ENCODE data around the gene ATP23.

ATP23 gene

DNA sequence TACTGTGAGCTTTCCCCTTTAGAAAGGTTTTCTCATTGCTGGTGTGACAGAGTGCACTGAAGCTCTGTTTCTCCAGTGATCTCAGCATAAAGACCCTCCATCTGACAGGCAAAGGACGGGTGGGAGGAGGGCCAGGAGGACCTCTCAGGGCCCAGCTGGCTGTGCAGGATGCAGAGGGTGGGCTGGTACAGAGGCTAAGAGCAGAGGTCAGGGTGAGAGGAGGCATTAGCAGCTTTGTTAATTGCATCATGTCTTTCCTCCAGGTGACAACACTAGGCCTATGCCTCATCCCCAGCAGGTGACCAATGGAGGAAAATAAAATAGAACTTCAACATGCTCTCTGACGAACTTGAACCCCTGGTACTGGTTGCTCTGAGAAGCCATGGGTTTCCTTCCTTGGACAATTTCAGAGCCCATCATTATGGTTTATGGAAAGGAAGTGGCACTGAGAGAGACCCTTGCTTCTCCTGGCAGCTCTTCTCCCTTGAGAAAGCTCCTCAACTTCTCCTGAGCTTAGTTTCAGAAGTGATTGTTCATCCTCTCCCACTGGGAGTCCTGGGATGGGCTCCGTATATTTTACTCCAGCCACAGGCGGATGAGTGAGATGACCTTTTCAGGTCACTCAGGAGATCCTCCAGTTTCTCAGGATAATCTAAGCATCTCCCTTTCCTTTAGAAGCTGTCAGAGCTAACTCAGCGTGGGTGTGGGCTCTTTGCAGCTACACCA lies 45.8 kb upstream of the ATP23 start:
- no peak for TF ChIP-seq TAF1 (IDR thresholded peaks at IDR 0.05; ENCODE audit: borderline replicate concordance, insufficient read depth, low read length)
- TF ChIP-seq SIN3A (IDR thresholded peaks at IDR 0.05; ENCODE audit: borderline replicate concordance, insufficient read depth, low read length) = no peak
- TF ChIP-seq, protein P1, sequence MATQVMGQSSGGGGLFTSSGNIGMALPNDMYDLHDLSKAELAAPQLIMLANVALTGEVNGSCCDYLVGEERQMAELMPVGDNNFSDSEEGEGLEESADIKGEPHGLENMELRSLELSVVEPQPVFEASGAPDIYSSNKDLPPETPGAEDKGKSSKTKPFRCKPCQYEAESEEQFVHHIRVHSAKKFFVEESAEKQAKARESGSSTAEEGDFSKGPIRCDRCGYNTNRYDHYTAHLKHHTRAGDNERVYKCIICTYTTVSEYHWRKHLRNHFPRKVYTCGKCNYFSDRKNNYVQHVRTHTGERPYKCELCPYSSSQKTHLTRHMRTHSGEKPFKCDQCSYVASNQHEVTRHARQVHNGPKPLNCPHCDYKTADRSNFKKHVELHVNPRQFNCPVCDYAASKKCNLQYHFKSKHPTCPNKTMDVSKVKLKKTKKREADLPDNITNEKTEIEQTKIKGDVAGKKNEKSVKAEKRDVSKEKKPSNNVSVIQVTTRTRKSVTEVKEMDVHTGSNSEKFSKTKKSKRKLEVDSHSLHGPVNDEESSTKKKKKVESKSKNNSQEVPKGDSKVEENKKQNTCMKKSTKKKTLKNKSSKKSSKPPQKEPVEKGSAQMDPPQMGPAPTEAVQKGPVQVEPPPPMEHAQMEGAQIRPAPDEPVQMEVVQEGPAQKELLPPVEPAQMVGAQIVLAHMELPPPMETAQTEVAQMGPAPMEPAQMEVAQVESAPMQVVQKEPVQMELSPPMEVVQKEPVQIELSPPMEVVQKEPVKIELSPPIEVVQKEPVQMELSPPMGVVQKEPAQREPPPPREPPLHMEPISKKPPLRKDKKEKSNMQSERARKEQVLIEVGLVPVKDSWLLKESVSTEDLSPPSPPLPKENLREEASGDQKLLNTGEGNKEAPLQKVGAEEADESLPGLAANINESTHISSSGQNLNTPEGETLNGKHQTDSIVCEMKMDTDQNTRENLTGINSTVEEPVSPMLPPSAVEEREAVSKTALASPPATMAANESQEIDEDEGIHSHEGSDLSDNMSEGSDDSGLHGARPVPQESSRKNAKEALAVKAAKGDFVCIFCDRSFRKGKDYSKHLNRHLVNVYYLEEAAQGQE (IDR thresholded peaks at IDR 0.05; ENCODE audit: insufficient read depth in 1 of 2, low read depth in 2 of 2, low read length in 2 of 2) = no peak
- TF ChIP-seq POLR2AphosphoS5 (IDR thresholded peaks at IDR 0.05; ENCODE audit: low read depth, low read length) = no peak
- TF ChIP-seq FOXP2 (optimal IDR thresholded peaks at IDR 0.05; ENCODE audit: borderline replicate concordance, extremely low read depth, extremely low read length, insufficient read depth) = no peak

DNA sequence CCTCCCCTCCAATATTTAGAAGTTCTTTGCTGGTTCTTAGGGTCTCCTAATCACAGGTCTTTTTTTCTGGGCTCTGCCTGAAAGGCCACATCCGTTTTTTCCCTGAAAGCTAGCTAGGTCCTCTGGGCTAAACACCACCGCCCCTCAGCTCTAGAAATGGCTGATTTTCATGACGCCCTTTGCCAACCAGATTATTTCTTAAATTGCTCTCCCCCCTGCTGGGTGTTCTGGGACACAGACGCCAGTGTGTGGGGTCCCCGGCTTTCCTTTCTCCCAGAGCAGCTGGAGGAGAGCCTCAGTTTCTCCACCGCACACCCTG lies 45.3 kb upstream of the ATP23 start:
- no peak for TF ChIP-seq TAF1 (IDR thresholded peaks at IDR 0.05; ENCODE audit: borderline replicate concordance, insufficient read depth, low read length)
- no peak for TF ChIP-seq FOXP2 (optimal IDR thresholded peaks at IDR 0.05; ENCODE audit: borderline replicate concordance, extremely low read depth, extremely low read length, insufficient read depth)
- TF ChIP-seq SIN3A (IDR thresholded peaks at IDR 0.05; ENCODE audit: borderline replicate concordance, insufficient read depth, low read length) = no peak
- no peak for TF ChIP-seq POLR2AphosphoS5 (IDR thresholded peaks at IDR 0.05; ENCODE audit: low read depth, low read length)
- TF ChIP-seq, protein P1 (IDR thresholded peaks at IDR 0.05; ENCODE audit: insufficient read depth in 1 of 2, low read depth in 2 of 2, low read length in 2 of 2) = no peak

DNA sequence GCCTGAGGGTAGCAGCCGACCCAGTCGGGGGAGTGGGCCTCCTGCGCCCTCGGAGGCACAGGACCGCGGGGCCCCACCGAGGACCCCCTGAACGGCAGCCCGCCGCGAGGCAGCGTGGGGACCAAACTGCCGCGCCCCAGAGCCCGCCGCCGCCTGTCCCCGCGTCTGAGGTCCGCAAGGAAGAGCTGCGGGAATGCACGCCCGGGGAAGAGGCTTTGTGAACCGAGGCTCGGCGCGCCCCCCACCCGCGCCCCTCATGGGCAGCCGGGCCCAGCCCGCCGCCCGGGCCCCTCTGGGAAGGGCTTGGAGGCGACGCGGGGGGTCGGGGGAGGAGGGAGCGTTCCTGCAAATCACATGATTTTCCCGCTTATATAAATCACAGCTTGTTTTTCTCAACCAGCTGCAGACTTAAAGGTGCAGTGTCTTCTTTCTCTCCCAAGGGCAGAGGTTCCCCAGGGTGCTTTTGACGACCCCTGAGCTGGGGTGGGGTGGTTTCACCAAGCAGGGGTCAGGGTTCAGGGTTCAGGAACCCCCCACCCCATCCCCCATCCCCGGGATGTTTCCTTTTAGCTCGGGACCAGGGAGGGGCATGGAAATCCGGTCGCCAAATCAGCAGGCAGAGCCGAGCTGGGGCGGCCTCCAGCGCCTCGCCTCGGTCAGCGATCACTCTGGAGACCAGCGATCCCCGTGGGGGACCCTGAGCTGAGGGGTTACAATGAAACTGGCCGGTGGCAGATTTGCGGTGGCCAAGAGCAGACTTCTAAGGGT lies 44.7 kb upstream of the ATP23 start:
- TF ChIP-seq SIN3A (IDR thresholded peaks at IDR 0.05; ENCODE audit: borderline replicate concordance, insufficient read depth, low read length) = no peak
- TF ChIP-seq POLR2AphosphoS5 (IDR thresholded peaks at IDR 0.05; ENCODE audit: low read depth, low read length) = no peak
- TF ChIP-seq, protein P1 (IDR thresholded peaks at IDR 0.05; ENCODE audit: insufficient read depth in 1 of 2, low read depth in 2 of 2, low read length in 2 of 2) = no peak
- TF ChIP-seq TAF1 (IDR thresholded peaks at IDR 0.05; ENCODE audit: borderline replicate concordance, insufficient read depth, low read length) = no peak
- no peak for TF ChIP-seq FOXP2 (optimal IDR thresholded peaks at IDR 0.05; ENCODE audit: borderline replicate concordance, extremely low read depth, extremely low read length, insufficient read depth)

DNA sequence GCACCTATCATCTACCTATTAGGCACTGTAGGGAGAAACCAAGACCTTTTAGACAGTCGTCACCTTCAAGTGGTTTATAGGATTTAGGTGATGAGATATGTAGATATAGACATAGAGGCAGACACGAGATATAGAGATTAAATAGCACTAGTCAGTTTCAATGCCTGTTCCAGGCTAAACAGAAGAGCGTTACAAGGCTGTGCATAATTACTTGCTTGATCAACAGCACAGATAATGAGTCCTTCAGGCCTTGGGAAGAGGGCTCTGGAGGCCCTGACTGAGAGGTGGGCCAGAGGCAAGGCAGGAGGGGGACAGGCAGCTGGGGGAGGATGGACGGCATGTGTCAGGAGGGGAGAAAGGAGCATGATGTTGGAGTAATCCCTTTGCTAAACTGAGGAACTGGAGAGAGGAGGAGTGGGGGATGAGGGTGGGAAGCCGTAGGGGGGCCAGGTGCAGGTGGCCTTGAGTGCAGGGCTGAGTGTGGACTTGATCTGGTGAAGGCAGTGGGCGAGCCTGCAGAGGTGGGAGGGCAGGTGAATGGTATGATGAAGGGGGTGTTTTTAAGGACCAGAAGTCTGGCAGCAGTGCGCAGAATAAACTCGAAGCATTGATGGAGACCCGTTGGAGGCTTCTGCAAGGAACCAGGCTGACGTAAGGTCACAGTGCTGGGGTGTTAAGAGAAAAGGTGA lies 43.9 kb upstream of the ATP23 start:
- TF ChIP-seq, protein P1 (IDR thresholded peaks at IDR 0.05; ENCODE audit: insufficient read depth in 1 of 2, low read depth in 2 of 2, low read length in 2 of 2) = no peak
- TF ChIP-seq POLR2AphosphoS5 (IDR thresholded peaks at IDR 0.05; ENCODE audit: low read depth, low read length) = no peak
- TF ChIP-seq SIN3A (IDR thresholded peaks at IDR 0.05; ENCODE audit: borderline replicate concordance, insufficient read depth, low read length) = no peak
- TF ChIP-seq FOXP2 (optimal IDR thresholded peaks at IDR 0.05; ENCODE audit: borderline replicate concordance, extremely low read depth, extremely low read length, insufficient read depth) = no peak
- TF ChIP-seq TAF1 (IDR thresholded peaks at IDR 0.05; ENCODE audit: borderline replicate concordance, insufficient read depth, low read length) = no peak
